Stimulated activated CD4-positive, alpha-beta T cell treated with anti-CD3 and anti-CD28 coated beads, TNF-alpha, amount 100 ng/mL, for 24 hours (primary cell): ENCODE results near the gene PPRC1.

Experiments
- DNase-seq, 3 experiments: peaks; one replicate each; pipeline ENCODE4 v3.0.0-alpha.2; 2020; ENCODE audit warnings: low read depth in 3 of 3

PPRC1 gene

GRCh38 chr10:102146971-102147428, 14.2 kb downstream of the PPRC1 start:
- no peak for DNase-seq

DNA sequence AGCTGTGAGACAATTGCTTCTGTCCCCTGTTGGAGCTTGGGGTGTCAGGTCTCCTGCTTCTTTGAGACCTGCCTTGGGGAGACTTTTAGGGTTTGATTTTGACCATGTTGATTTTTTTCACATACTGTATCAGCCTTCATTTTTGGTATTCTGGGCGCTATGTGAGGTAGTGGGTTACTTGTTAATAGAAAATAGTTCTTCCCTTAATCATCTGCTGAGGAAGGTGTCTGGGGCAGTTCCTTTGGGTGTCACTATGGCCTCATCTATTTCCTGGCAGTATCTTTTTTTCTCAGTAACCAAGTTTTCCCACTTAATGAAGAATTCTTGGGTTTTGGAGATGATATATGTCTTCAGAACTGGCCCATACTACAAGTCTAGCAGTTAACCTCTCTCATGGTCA, 14.7 kb downstream of the PPRC1 start:
- DNase-seq: no peak

GRCh38 chr10:102148275-102148674, 15.4 kb downstream of the PPRC1 start:
- DNase-seq: no peak

GRCh38 chr10:102150970-102151773, 18.3 kb downstream of the PPRC1 start:
- no peak for DNase-seq

- peak; percentile 100 for DNase-seq
Measured at GRCh38 chr10:102151774-102152544, 19.1 kb downstream of the PPRC1 start, which contains the start of gene NOLC1. TSS of gene NOLC1 (plus strand) at chr10:102152389. CDS start at chr10:102152411, 22 bp downstream.

- peak; percentile 18 to 55 (median 27) for DNase-seq
Measured at GRCh38 chr10:102152545-102152890, 19.7 kb downstream of the PPRC1 start.

DNA sequence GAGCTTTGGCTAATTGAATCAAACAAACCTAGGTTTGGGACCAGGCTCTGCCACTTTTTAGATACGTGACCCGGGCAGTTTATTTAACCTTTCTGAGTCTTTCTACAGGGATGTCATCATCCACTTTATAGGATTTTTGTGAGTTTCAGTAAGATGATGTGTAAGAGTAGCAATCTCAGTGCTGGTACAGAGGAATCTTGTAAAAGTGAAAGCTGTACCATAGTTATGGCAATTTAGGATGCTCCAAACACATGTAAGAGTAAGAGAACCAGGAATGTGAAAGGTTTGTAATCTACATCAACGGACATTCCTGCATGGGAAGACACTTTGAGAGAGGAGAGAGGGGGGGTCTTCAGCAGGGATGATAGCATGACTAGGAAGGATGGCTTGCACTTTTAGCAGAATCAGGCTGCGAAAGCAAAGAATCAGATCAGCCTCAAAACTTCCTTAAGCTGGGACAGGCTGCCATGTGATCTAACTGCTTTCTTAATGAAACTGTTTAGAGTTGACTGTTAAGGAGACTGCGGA, 20.3 kb downstream of the PPRC1 start:
- no peak for DNase-seq

DNA sequence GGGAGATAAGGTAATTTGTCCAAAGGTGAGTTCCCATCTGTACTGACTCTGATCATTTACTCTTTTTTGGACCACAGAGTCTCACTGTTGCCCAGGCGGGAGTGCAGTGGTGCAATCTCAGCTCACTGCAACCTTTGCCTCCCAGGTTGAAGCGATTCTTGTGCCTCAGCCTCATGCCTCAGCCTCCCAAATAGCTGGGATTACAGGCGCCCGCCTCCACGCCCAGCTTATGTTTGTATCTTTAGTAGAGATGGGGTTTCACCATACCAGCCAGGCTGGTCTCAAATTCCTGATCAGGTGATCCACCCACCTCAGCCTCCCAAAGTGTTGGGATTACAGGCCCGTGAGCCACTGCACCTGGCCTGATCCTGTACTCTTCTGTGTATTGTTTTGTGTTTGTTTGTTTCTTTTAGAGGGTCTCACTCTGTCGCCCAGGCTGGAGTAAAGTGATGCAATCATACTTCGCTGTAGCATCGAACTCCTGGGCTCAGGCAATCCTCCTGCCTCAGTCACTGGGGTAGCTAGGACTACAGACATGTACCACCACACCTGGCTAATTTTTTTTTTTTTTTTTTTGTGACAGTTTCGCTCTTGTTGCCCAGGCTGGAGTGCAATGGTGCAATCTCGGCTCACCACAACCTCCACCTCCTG, 21.8 kb downstream of the PPRC1 start:
- DNase-seq: no peak

- DNase-seq: no peak
Measured at GRCh38 chr10:102157224-102157623, 24.4 kb downstream of the PPRC1 start.

GRCh38 chr10:102159051-102159597, 26.3 kb downstream of the PPRC1 start:
- no peak for DNase-seq

GRCh38 chr10:102159831-102160230, 27.0 kb downstream of the PPRC1 start:
- DNase-seq: no peak

DNA sequence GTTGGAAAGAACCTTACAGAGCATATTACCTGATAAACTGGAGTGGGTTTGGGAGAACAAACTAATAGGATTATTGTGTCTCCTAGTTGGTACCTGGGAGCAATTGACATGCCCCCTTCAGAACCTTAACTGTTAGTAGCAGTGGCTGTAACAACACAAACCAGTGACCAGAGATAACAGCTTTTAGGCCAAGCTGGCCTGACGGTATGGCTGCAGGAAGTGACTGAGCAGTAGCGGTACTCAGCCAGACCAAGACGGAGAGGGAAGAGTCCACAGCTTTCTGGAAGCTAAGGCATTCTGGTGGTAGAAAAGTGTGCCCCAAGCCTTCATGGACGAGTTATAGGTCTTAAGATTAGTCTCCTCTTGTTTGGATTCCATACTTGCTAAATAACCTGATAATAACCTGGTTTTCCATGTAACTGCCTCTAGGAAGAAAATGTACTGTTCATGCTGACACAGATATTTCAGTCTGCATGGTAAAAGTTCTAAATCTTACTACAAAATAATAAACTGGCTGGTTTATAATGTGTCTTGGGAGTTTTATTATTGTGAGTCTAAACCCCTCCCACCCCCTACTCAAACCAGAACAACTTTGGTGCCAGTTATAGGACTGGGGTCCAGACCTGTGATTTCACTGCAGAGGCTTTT, 30.6 kb downstream of the PPRC1 start:
- DNase-seq: no peak

DNA sequence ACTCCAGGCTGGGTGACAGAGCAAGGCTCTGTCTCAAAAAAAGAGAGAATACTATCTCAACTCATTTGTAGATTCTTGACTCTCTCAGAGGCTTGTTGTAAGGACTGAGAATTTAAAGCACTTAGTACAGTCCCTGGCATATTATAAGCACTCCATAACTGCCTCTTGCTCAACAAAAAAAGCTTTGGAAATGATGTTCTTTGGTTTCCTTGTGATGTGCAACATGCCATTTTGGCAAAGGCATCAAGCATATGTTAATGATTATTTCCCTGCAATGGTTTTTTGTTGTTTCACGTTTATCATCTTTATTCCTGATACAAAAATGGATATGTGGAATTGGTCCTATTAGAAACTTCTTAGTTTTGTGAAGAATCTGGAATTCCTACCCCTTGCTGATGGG, 35.0 kb downstream of the PPRC1 start:
- no peak for DNase-seq

DNA sequence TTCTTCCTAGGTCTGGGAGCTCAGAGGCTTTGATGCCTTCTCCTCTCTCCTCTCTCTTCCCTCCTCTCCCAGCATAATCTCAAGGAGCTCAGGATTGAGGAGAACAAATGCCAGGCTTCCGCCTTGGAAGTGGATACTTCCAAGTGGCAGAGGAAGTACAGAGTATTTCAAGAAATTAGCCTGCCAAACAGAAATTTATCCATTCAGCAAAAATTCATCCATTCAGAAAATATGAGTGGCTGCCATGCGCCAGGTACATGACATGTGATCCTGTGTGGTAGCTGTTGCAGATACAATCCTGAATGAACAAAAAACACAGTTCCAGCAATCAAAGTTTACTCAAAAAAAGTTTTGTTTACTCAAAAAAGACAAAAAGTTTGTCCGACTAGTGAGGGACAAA, 37.8 kb downstream of the PPRC1 start:
- no peak for DNase-seq

- no peak for DNase-seq
Measured at GRCh38 chr10:102172288-102172687, 39.4 kb downstream of the PPRC1 start.

- DNase-seq: no peak
Measured at GRCh38 chr10:102175415-102175814, 42.6 kb downstream of the PPRC1 start.

- DNase-seq: no peak
Measured at GRCh38 chr10:102184606-102185005, 51.8 kb downstream of the PPRC1 start.

DNA sequence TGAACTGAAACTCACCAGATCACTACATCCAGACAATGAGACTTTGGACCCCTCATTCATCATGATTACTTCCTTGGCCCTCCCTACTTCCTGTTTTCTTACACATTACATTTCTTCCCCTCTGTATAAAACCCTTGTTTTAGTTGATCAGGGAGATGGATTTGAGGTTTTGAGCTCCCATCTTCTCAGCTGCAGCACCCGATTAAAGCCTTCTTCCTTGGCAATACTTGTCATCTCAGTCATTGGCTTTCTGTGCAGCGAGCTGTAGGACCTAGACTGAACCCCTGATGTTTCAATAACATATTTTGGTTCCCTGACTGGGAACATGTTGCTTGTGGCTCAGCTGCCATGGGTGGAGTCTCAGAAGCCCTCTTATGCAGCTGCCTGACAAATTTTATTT, 52.4 kb downstream of the PPRC1 start:
- DNase-seq: no peak

GRCh38 chr10:102185811-102186527, 53.1 kb downstream of the PPRC1 start:
- no peak for DNase-seq

GRCh38 chr10:102188298-102188940, 55.6 kb downstream of the PPRC1 start:
- no peak for DNase-seq
